Stimulated activated CD4-positive, alpha-beta T cell treated with anti-CD3 and anti-CD28 coated beads, Interleukin-1b, Interleukin-23, amount 100 ng/mL, for 24 hours (primary cell): Measurements from ENCODE around the gene NUDC.

ENCODE experiments used
- DNase-seq, 4 experiments: peaks; one replicate each; pipeline ENCODE4 v3.0.0-alpha.2; 2020; ENCODE audit warnings: low read depth in 4 of 4, low spot score in 1 of 4

NUDC gene

DNA sequence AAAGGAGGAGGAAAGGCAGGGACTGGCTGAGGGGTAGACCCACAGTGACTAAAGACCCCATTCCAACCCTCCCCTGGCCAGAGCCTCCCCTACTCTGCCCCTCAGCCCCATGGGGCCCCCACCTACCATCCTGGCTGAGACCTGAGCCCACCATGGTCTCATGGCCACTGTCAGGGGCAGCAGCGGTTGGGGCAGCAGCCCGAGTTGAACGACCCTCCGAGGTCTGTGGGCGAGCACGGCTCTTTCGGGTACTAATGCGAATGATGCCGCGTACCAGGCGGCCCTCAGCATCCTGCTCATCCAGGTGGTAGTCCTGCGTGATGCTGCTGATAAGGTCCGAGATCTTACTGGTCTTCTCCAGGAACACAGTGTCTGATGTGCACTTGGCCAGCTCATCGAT is 29.7 kb downstream of the NUDC start:
- no peak for DNase-seq

DNA sequence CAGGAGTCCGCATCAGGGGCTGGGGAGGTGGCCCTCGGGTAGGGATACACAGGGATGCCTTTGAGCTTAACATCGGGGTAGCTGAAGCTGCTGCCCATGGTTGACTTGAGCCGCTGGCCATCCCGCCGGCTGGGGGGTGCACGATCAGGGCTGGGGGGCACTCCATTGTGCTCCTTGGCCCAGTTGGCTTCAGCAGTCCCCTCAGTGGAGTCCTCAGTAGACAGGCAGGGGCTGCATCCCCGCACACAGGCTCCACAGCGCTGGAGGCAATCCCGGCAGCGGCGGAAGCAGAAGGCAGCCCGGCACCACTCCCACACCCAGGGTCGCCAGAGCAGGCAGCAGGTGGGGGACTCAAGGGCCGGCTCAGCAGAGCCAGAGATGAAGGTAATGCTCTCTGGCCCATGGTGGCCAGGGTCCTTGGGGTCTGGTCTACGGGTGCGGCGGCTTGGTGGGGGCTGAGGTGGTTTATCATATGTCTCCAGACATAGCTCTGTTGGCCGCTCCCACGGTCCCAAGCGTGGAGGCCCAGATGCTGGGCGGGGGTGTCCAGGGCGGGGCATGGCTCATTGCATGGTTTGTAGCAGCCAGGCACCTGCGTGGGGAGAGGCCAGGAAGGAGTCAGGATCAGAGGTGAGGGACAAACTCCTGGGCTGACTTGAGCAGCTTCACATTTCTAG is 30.4 kb downstream of the NUDC start:
- no peak for DNase-seq

DNA sequence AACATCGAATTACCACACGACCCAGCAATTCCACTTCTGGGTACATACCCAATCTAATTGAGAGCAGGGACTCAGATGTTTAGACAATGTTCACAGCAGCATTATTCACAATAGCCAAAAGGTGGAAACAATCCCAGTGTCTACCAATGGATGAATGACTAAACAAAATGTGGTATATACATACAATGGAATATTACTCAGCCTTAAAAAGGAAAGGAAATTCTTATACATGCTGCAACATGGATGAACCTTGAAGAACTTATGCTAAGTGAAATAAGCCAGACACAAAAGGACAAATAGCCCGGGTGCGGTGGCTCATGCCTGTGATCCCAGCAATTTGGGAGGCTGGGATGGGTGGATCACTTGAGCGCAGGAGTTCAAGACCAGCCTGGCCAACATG is 31.8 kb downstream of the NUDC start:
- DNase-seq, result no peak

DNA sequence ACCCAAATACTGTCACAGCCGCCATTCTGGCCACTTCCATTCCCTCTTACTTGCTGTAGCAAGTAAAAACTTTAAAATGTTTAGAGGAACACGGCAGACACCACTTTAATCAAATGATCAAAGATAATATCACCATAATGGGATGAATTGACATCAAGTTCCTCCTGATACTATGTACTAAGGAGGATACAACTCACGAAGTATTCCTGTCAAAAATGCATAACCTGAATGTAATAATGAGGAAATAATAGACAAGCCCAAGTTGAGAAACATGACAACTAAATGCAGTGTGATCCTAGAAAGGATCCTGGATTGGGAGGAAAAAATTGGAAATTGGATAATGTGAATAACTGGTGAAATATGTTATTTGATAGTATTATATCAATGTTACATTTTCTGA is 34.8 kb downstream of the NUDC start:
- no peak for DNase-seq

DNA sequence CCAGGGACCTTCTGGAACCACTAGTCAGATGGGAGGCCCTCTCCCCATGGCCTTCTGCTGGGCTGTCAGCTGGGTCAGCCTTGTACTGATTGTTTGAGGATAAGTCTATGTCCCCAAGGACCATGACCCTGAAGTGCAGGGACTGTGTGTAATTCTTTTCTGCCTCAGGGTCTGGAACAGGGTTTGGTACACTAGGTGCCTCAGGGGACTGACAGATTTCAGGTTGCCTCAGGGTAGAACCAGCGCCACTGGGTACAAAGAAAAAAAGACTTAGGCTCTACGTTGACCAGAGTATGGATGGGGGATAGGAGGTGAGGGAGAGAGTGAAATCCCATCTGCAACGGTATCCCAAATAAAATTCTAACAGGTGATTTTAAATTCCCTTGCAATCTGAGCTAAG is 35.8 kb downstream of the NUDC start:
- DNase-seq, result no peak

DNA sequence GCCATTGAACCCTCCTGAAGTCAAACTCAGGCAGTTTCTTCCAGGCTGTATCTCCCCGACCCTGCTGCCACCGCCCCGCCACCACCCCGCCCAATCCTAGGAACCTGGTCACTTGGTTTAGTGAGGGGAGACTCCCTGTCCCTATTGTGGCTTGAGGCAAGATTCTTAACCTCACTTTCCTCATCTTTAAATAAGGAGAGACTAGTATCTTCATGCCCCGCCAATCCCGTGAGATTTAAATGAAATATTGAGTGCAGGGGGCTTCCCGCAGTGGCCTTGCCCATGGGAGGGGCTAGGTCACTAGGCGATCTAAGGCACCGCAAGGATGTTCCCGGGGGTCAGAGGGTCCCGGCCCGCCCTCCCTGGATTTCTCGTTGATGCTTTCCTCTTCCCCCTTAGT is 37.7 kb downstream of the NUDC start:
- DNase-seq, result no peak

DNA sequence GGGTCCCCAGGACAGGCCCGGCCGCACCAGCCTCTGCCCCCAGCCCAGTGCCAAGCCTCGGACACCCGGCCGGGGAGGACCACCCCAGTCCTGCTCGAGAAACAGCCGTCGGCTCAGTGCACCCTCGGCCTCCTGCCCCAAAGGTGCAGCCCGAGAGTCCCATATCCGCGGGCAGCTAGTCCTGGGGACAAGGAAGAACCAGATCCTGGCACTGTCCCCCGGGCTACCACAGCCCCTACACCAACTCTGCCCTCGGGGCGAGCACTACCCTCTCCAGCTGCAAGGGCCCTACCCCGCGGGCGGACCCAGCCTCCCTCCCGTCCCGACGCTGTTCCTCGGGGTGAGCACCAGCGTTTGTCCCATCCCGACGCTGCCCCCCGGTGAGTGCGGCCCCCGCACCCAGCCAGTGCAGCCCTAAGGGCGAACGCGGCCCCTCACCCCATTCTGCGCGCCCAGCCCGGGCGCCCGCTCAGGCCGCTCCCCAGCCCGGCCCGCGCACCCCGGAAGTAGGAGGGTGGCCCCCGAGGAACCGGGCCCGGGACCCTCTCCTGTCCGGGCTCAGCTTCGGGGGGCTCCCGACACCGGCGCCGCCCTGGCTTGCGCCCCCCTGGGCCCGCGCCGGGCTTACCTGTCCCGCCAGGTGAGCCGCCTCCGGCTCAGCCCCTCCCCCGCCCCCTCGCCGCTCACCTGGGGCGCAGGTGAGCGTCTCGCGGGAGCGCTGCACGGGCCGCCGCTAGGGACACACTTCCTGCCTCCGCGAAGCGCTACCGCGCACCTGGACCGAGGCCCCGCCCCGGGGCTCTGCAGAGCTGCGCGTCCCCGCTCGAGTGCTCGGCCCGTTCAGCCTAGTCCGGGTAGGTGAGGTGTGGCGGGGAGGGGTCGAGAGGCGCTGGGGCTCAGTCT is 38.4 kb downstream of the NUDC start, which contains the start of gene KDF1:
KDF1 (minus strand) TSS at position 747 of the 903 bp plus-strand sequence. CDS start 8,088 bp downstream, outside the sequence.
- DNase-seq, result peak in 2 of 4 experiments; percentile 11 to 18

DNA sequence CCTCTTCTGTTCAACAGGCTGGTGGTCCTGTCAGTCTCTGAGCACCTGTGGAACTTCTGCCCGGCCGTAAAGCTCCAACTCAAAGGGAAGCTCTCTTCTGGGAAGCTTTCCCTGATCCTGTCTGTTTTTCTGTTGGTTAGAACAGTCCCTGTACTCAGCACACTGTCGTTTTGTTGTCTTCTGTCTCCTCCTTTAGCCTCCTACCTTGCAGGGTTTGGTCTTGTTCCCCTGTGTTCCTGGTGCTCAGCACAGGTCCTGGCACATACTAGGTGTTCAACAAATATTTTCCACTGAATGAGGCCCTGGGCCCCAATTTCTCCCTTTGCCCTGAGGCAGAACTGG is 39.1 kb downstream of the NUDC start:
- DNase-seq, result no peak

DNA sequence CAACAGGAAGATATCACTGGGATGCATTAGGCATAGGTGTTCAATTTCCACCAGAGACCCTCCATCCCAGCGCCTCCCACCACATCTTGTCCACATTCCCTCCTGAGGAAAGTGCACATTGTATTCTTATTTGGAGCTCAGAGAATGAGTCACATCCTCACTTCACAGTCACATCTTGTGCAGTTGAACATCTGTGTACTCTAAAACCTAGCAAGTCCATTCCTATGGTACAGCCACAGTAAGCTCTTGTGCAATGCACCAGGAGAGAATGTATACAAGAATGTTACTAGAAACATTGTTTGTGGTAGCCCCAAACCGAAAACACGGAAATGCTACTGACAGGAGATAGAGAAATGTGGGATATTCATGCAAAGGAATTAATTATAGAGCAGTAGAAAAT is 40.3 kb downstream of the NUDC start:
- DNase-seq, result no peak

DNA sequence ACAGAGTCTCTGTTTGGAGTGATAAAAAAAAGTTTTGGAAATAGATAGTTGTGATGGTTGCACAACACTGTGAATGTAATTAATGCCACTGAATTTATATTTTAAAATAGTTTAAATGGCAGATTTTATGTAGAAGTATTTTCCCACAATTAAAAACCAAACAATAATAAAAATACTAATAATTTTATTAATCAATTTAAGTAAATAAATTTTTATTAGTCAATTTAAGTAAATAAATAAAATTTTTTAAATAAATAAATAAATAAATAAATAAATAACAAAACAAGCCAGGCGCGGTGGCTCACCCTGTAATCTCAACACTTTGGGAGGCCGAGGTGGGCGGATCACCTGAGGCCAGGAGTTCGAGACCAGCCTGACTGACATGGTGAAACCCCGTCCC is 43.7 kb downstream of the NUDC start:
- no peak for DNase-seq

DNA sequence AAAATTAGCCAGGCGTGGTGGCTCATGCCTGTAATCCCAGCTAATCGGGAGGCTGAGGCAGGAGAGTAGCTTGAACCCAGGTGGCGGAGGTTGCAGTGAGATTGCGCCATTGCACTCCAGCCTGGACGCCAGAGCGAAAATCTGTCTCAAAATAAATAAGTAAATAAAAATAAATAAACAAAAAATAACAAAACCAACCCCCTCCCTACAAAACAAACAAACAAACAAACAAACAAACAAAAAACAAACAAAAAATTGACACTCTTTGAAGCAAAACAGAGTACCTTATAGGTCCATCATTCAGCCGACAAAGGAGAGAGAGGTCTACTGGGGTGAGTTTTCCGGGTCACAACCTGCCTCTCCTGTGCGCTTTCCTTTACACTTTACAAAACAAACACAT is 44.1 kb downstream of the NUDC start:
- DNase-seq, result no peak

DNA sequence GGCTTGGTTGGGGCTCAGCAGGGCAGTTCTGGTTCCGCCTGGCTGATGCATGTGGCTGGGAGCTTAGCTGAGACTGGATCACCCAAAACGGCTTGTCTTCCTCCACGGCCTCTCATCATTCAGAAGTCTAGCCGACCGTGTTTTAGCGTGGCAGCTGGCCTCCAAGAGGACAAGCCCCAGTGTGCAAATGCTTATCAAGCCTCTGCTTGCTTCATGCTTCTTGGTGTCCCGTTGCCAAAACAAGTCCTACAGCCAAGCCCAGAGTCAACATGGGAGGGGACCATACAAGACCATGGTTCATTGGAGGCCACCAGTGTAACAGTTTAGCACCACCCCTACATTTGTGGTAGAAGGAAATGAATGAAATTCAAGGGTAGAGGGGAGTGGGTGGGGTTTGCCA is 49.3 kb downstream of the NUDC start:
- no peak for DNase-seq

DNA sequence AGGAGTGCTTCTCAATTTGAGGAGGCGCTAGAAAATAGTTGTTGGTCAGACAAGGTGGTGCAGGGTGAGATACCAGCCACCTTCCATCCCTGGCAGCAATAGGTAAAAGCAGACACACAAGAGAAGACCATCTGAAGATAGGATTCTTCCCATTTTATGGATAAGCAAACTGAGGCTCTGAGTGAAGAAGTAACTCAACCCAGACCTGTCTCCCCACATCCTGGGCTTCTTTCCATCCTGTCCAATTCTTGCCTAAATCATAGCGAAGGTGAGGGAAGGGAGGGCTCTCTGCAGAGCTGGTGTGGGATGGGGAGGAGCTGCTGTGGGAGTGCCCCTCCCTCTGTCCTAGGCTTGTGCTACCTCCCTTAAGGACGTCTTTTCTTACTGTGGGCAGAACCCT is 50.0 kb downstream of the NUDC start:
- no peak for DNase-seq

DNA sequence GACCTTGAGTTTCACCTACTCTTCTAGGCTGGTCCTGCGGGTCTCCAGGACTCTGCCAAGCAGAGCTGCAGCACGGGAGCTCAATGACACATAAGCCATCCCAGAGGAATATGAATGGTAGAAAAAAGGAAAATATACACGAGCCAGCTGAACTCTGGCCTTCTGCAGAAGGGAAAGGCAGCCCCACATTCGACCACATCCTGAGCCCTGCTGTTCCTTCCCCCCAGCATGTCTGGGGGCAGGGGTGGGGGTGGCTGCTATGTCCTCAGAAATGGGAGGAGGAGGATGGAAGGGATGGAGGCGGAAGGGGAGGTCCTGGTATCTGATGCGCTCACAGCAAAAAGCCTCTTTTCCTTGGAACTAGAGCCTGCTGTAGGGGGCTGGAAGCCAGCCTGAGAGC is 50.8 kb downstream of the NUDC start:
- DNase-seq, result no peak

DNA sequence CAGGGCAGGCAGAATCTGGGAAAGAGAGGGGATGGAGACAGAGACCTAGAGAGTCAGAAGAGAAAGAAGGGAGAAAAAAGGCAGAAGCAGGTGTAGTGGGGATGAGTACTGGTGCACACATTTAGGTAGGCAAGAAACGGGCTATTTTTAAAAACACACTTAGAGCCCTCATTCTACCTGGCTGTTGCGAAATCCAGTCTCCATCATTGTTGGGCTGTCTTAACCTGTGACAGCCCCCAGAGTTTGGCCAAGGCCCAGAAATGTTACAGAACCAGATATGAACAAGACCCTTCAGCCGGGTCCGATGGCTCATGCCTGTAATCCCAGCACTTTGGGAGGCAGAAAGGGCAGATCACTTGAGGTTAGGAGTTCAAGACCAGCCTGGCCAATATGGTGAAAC is 51.3 kb downstream of the NUDC start:
- DNase-seq, result no peak

DNA sequence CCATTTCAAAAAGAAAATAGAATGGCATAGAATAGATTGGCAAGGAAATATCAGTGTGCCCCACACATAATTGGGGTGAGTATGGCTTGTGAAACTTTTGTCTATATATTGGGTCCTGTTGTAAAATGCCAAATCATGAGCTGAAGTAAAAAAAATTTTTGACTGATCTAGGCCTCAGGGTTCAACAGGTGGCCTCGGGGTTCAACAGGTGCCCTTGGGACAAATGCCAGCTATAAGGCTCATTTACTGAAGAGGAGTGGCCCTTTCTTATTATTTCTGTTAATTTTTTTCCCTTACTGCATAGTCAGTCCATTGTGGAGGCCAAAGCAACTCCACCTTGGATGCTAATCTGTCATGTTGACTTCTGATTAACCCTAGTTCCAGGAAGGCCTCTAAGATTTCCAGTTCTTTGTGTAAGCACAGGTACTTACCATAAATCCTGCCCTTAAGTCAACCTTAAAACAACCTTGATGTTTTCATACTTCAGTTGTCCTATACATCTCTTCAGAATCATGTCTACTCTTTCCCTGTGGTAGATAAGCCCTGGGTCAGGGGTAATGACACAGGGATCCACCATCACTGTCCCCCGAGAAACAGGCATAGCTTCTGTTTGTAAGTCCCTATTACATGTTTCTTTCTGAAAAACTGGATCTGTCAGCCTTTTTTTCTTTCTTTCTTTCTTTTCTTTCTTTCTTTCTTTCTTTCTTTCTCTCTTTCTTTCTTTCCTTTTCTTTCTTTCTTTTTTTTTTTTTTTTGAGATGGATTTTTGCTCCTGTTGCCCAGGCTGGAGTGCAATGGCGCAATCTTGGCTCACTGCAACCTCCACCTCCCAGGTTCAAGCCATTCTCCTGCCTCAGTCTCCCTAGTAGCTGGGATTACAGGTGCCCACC is 55.3 kb downstream of the NUDC start:
- no peak for DNase-seq

DNA sequence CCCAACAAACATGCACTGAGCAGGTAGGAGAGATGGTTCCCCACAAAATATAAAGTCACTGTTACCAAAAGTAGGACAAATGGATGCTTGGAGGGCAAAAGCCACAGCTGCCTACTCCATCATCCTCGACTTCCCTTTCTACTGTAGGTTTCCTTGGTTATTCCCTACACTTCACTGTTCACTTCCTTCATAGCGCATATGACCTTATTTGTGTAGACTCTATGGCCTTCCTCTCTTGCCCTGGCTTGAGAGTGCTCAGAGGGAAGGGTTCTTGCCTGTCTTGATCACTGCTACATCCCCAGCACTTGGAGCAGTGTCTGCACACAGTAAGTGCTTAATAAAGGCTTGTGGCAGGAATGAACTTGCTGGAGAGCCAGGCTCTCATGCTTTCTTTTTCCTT is 57.4 kb downstream of the NUDC start:
- DNase-seq, result no peak

DNA sequence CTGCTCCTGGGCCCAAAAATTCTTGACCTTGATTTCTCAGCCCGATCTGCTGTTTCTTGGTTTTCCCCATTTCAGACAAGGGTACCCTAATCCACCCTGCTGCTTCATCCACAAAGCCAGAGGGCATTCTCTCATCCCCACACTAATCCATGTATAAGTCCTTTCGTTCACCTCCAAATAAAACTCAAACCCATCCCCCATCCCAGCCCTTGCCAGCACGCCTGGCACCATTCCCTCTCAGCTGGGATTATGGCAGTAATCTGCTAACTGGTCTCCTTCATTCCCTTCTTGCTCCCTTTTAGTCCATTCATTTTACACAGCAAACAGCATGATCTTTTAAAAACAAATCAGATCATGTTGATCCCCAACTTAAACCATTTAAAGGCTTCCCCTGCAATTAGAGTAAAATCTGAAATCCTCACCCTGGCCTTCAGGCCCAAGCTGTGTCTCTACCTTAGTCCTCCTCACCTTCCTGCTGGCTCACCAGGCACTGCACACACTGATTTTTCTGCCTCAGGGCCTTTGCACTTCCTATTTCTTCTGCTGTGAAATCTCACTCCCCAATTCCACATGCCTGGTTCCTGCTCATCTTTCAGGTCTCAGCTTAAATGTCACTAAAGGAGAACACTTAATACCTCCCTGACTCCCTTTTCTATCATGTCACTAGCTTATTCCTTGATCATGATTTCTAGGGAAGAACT is 59.8 kb downstream of the NUDC start:
- DNase-seq, result no peak

DNA sequence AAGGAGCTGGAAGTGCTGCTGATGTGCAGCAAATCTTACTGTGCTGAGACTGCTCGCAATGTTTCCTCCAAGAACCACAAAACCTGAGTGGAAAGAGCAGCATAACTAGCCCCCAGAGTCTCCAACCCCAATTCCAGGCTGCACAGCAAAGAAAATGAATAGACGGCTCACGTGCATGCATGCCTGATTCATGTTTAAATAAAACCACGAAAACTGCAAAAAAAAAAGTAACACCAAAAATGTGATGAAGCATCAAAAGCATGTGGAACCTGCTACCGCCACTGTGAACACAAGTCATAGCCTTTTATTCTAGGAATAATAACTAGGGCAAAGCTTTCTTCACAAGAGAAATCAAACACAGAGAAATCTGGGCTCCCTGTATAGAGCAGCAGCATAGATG is 62.3 kb downstream of the NUDC start:
- no peak for DNase-seq

DNA sequence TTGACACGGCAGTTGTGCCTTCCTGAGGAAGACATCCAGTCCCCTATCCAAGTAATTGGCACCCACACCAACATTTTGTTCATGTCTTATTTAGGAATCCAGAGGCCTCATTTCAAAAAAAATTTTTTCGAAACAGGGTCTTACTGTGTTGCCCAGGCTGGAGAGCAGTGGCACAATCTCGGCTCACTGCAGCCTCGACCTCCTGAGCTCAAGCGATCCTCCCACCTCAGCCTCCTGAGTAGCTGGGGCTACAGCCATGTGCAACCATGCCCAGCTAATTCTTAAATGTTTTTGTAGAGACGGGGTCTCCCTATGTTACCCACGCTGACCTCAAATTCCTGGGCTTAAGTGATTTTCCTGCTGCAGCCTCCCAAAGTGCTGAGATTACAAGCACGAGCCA is 62.7 kb downstream of the NUDC start:
- no peak for DNase-seq

DNA sequence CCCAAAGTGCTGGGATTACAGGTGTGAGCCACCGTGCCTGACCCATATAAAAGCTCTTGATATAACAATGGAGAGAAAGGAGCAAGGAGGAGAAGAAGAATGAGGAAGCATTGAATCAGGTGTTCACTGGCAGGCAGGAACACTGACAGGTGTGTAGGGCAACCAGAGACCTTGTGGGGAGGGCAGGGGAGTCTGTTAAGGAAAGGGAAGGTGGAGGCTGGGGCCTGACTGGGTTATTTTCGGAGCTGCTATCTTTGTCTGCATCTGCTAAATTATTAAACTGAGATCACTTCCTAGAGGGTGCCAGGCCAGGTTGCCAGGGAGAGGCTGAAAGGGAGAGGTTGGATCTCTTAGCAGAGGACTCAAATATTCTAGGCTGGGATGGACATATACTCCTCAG is 65.1 kb downstream of the NUDC start:
- no peak for DNase-seq
